ENCODE results near the gene PYGO1.
"Not testable (repeated sequence)": the region's sequence is repeated elsewhere in the genome, so short reads cannot be mapped to it uniquely, and the experiment has no call there.

The PYGO1 gene

DNA sequence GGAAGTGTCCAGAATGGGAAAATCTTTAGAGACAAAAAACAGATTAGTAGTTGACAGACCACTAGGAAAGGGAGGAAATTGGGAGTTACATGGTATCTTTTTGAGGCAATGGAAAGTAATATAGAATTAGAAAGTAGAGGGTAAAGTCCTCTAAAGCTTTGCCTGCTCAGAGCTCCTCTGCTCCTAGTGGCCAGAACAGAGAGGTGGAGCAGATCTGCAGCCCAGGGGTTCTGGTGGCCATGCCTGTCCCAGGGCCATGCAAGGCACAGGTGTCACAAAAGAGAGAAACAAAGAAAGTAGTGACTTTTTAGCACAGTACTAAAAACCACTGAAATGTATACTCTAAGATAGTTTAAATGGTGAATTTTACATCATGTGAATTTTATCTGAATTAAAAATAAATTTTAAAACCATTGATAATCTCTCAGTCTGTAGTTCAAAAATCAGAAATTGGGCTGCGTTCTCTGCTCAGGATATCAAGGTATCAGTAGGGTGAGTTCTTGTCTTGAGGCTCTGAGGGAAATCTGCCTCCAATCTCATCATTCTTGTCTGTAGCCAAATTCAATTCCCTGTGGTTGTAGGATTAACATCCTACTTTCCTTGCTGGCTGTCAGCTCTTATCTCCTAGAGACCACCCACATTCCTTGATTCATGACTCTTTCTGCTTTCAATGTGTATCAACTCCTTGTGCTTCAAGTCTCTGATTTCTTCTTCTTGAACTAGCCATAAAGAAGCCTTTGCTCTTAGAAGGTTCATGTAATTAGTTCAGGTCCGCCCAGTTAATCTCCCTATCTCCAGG, 23.6 kb downstream of the PYGO1 start:
- no peak for DNase-seq

GRCh38 chr15:55562601-55563000, 25.5 kb downstream of the PYGO1 start:
- DNase-seq, result no peak

DNA sequence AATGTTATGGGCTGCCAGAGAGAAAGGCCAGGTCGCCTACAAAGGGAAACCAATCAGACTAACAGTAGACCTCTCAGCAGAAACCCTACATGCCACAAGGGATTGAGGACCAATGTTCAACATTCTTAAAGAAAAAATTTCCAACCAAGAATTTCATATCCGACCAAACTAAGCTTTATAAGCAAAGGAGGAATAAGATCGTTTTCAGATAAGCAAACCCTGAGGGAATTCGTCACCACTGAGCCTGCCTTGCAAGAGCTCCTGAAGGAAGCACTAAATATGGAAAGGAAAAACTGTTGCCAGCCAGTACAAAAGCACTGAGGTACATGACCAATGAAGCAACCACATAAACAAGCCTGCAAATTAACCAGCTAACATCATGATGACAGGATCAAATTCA, 33.1 kb downstream of the PYGO1 start:
- no peak for DNase-seq

DNA sequence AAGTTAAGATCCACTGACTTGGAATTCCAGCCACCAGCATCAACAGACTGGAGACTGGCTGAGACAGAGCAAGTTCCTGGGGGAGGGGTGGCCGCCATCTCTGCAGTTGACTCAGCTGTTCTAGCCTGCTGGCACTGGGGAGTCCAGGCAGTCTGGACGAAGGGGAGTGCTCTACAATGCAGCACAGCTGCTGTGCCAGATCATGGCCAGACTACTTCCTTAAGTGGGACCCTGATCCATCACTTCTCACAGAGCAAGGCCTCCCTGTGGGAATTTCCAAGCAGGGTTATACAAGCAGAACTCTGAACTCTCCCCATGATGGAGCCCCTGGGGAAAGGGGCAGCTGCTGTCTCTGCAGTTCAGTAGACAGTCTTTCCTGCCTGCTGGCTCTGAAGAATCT, 35.2 kb downstream of the PYGO1 start:
- peak; percentile 9 to 57 for DNase-seq

DNA sequence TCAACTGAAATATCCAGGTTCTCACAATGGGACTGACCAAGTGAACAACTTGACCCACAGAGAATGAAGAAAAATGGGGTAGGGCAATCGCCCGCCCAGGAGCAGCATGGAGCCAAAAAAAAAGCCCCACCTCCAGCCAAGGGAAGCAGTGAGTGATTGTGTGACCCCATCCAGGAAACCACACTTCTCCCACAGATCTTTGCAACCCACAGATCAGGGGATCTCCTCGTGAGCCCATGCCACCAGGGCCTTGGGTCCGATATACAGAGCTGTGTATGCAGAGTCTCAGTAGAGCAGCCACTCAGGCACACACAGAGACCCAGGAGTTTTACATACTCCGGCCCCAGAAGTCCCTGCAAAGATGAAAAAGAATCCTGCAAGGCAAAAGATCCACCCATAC, 35.7 kb downstream of the PYGO1 start:
- DNase-seq, result no peak

GRCh38 chr15:55549305-55549704, 38.8 kb downstream of the PYGO1 start:
- no peak for DNase-seq

DNA sequence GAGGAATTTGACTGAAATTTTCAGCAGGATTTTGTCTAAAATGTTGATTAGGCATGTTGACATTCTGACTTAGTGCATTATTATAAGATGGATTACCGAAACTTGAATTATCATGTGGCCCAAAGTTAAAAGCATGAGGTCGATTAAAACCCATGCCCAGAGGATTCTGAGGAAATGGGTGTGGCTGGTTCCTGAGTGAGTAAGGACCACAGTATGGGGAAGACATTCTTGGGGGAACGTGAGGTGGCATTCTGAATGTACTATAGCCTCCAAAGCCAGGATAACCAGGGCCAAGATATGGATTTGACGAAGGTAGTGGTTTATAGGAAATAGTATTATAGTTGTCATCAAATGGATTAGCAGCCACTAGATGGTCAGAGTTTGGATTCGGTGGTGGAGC, 41.4 kb downstream of the PYGO1 start:
- DNase-seq, result no peak

DNA sequence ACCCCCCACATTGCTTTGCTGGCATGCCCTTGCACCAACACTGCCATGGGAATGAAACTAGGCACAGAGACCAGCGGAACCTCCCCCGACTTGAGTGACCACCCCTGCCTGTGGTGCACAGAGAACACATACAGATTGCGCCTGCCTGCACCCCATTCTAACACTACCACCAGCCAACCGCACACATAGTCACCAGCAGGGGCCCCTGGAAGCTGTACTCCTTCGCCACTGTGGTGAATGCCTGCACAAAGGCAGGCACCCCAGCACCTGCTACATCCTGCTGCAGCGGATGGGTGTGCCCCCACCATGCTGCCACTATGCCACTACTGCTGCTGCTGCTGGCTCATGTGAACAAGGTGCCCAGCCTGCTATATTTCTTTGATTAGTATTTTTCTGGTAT, 52.7 kb downstream of the PYGO1 start:
- no peak for DNase-seq

DNA sequence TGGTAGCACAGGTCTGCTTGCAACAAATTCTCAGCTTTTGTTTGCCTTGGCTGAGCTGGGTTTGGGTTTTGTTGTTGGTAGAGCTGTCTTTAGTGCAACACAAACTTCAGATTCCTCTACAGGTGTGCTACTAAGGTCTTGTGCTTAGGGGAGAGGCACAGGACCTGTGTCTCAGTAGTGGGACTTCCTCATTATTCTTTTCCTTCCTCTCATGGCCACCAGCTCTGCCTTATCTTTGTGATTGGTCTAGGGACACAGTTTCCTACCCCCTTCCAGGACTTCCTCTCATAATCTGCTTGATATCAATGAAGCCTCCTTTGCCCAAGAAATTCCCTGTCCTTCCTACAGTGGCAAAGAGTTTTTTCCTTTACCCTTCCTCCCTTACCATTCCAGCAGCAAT, 55.2 kb downstream of the PYGO1 start:
- no peak for DNase-seq

GRCh38 chr15:55530861-55531313, 57.3 kb downstream of the PYGO1 start:
- no peak for DNase-seq

- no peak for DNase-seq
Observed at GRCh38 chr15:55528812-55529211, 59.3 kb downstream of the PYGO1 start.

GRCh38 chr15:55527150-55527549, 61.0 kb downstream of the PYGO1 start:
- DNase-seq, result no peak

DNA sequence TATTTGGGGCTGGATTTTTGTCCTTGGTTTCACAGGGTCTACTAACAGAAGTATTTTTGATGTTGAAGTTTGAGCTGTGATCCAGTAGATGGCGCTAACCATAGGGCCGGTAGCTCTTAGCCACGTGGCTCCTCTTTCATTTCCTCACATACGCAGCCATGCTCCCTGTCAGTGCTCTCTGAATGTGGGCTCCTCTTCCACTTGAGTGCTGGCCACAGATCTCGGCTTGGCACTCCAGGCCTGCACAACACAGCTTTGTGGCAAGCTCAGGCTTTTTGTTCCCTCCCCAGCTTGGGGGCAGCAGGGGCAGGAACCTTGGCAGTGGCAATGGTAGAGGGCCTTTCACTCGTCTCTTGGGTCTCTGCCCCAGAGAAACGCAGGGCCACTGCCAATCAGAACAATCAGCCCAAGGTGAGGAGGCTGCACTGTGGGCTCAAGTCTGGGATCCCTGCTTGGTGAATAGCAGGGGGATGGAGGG, 61.5 kb downstream of the PYGO1 start:
- DNase-seq, result peak in 1 of 2 experiments; percentile 32

GRCh38 chr15:55522742-55523450, 65.2 kb downstream of the PYGO1 start:
- no peak for DNase-seq

DNA sequence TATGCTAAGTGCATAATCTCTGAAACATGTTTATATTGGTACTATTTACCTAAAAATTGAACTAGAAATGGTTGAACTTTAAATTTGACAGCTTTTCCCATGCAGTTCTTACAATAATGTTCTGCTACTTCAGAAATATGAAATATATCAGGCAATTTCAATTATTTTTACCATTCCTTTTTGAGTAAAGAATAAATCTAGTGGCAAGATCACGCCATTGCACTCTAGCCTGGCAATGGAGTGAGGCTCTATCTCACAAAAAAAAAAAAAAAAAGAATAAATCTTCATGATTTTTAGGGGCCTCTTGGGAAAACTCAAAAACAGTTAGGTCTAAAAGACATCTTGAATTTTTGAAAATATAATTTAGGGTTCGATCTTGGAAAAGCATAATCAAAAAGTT, 69.5 kb downstream of the PYGO1 start:
- DNase-seq, result no peak

GRCh38 chr15:55518009-55518408, 70.1 kb downstream of the PYGO1 start:
- no peak for DNase-seq

GRCh38 chr15:55515991-55516776, 72.0 kb downstream of the PYGO1 start:
- DNase-seq, result no peak

DNA sequence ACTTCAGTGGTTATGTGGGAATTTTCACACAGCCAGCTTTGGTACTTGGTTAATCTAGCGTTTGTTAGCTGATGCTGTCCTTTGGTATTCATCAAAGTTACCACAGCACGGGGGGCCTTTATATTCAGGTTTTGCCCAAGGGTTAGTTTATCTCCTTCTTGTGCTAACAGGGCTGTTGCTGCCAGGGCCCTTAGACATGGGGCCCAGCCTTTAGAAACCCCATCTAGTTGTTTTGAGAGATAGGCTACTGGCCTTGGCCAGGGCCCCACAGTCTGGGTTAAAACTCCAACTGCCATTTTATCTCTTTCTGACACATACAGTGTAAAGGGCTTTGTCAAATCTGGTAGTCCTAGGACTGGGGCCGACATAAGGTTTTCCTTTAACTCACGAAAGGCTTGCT, 72.7 kb downstream of the PYGO1 start:
- no peak for DNase-seq

DNA sequence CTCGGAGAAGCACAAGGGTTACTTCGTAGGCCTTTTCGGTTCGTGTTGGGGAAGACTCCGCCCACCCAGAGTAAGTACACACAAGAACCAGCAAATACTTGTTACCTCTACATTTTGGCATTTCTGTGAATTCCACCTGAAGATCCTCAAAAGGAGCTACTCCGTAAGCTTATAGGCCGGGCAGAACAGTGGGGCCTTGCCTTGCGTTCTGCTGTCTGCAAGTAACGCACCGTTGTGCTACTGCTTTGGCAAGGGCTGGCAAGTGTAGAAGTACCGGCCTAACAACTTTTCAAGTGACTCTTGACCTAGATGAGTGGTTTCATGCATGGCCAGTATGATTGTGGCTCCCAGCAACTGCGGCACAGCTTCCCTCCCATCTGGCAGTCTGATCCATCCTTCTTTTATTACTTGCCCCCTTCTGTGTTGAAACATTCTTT, 73.7 kb downstream of the PYGO1 start:
- DNase-seq, result no peak

DNA sequence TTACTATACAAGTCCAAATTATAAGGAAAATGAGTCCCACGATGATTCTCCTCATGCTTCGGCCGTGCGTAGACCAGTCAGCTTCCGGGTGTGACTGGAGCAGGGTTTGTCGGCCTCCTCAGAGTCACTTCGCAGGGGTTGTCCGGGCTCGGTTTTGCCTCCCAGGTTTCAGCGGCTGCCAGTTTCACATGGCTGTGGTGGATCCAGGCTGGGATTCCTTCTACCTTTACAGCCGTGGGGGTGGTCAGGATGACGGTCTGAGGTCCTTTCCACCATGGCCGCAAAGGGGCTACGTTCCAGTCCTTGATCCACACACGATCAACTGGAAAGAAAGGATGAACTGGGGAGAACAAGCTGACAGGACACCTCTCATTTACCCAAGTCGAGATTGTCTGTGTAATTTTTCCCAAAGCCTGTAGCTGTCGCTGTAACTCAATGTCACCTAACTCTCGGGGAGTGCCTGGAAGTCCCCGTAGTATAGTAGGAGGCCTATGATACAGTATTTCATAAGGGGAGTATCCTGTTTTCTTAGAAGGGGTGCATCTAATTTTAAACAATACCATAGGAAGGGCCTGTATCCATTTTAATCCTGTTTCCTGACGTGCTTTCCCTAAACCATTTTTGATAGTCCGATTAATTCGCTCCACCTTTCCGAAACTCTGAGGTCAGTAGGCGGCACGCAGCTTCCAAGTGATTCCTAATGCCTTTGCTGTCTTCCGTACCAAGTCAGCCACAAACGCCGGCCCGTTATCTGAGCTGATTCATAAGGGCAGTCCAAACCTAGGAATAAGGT, 74.3 kb downstream of the PYGO1 start:
- peak in 1 of 2 experiments; percentile 26 for DNase-seq

DNA sequence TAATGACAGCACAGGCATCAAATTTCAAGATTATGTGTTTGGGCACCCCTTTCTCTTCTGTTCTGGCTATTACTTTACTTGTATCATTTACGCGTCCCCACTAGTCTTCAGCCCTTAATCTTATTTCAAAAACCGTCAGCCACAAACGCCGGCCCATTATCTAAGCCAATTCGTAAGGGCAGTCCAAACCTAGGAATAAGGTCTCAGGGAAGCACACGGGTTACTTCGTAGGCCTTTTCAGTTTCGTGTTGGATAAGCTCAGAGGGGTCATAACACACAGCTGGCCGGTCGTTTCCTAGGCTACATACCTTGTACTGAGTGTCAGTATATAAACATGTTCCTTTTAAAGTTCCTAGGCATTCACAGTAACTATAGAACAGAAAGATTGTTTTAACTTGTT, 75.0 kb downstream of the PYGO1 start:
- DNase-seq, result no peak

DNA sequence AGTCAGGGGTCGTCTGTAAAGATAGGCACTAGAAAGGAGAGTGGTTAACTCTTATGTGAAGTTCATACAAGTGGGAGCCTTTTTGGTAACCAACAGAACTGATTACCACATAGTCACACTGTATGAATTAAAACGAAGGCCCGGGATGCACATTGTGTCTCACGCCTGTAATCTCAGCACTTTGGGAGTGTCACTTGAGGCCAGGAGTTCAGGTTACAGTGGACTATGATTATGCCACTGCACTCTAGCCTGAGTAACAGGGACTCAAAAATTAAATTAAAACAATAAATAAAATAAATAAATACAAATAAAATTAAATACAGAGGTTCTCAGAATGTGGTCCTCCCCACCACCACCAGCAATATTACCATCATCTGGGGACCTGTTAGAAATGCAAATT, 80.6 kb downstream of the PYGO1 start:
- DNase-seq, result no peak

DNA sequence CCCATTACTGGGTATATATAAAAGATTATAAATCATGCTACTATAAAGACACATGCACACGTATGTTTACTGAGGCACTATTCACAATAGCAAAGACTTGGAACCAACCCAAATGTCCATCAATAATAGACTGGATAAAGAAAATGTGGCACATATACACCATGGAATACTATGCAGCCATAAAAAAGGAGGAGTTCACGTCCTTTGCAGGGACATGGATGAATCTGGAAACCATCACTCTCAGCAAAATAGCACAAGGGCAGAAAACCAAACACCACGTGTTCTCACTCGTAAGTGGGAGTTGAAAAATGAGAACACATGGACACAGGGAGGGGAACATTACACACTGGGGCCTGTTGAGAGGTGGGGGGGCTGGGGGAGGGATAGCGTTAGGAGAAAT, 82.7 kb downstream of the PYGO1 start:
- not testable (repeated sequence) for DNase-seq

Data from NCI-H446 (cell line).